K562 (cell line): ENCODE data around the gene ERCC2. TPM values are rescaled to one million over a fixed set of nuclear protein-coding genes. Genes with fewer than 3 reads are reported as not detected.

ENCODE experiments used
- ATAC-seq: fragments of 200-7000 bp; cut with Tn5 transposase; 3 replicates; pipeline ENCODE4 v1.9.1; 2020; ENCODE audit warnings: moderate library complexity
- BruUV-seq: library from RNA; stranded (reverse); fragments of 400-500 nt; replicated peaks from 2 replicates; lab custom pipeline; 2021; lab: Mats Ljungman, UMichigan
- CTCF ChIA-PET: fragments of 300-600 bp; formaldehyde crosslinking; extraction: SDS; loops from one replicate; lab custom pipeline; 2021; ENCODE audit warnings: low intra/inter-chr PET ratio; lab: Yijun Ruan, JAX
- POLR2A ChIA-PET: fragments of 300-600, 350-650 bp; sonication (Branson Sonifier 250); formaldehyde crosslinking; extraction: SDS; loops from one replicate; lab custom pipeline; 2021; ENCODE audit warnings: antibody characterized with exemption, inconsistent platforms; lab: Yijun Ruan, JAX
- DNase-seq, 4 experiments: peaks; one replicate each; pipeline versions ENCODE4 v3.0.0 to v3.0.0-alpha.2; 2011 to 2018; ENCODE audit warnings: low spot score in 3 of 4, mixed read lengths in 3 of 4; ENCODE audit errors: extremely low read depth in 1 of 4
- FAIRE-seq: peaks from 2 replicates; lab custom pipeline; 2011; peaks lifted over from hg19 to GRCh38; lab: Jason Lieb, UNC
- H2AFZ ChIP-seq: 2 replicates; pipeline ENCODE4 v1.6.0; 2011; ENCODE audit warnings: low read depth, low read length, control low read depth, inconsistent platforms
- H3K27ac ChIP-seq: fragments of 200-600 bp; 3 replicates; pipeline ENCODE4 v1.8.0; 2011; ENCODE audit warnings: low read depth, mild to moderate bottlenecking, control low read depth, inconsistent platforms, low read length, moderate library complexity, mixed read lengths; ENCODE audit errors: extremely low read depth
- H3K27me3 ChIP-seq, 2 experiments: fragments of 300-600 bp in 1 of 2; 2 replicates in 1 of 2; 3 replicates in 1 of 2; pipeline versions ENCODE4 v1.6.0 to v1.8.0; 2011; ENCODE audit warnings: inconsistent platforms in 2 of 2, low read length in 2 of 2, mild to moderate bottlenecking in 1 of 2, mixed read lengths in 1 of 2, moderate library complexity in 1 of 2; ENCODE audit not compliant: control insufficient read depth in 2 of 2, insufficient read depth in 2 of 2
- H3K36me3 ChIP-seq: fragments of 300-600 bp; 3 replicates; pipeline ENCODE4 v1.8.0; 2011; ENCODE audit warnings: mild to moderate bottlenecking, low read length, inconsistent platforms; ENCODE audit not compliant: control insufficient read depth, insufficient read depth
- H3K4me1 ChIP-seq, 2 experiments: fragments of 200-600 bp in 1 of 2; replicated peaks in 1 of 2; 2 replicates in 1 of 2; 3 replicates in 1 of 2; pipeline versions ENCODE4 v1.5.1 to v1.8.0; 2011; ENCODE audit warnings: inconsistent platforms in 2 of 2, low read length in 2 of 2, mild to moderate bottlenecking in 1 of 2, mixed read lengths in 1 of 2, moderate library complexity in 1 of 2; ENCODE audit not compliant: control insufficient read depth in 2 of 2, insufficient read depth in 2 of 2
- H3K4me2 ChIP-seq: 2 replicates; pipeline ENCODE4 v1.6.1; 2011; ENCODE audit warnings: low read length, control low read depth, inconsistent platforms, mixed read lengths; ENCODE audit not compliant: insufficient read depth
- H3K4me3 ChIP-seq: fragments of 200-600 bp; sonication (generic), shearing (Covaris generic); 2 replicates; pipeline ENCODE4 v1.5.1; 2016; ENCODE audit warnings: control low read depth, inconsistent platforms
- H3K79me2 ChIP-seq: fragments of 200-600 bp; 3 replicates; pipeline ENCODE4 v1.8.0; 2011; ENCODE audit warnings: low read length, inconsistent platforms; ENCODE audit not compliant: control insufficient read depth, insufficient read depth
- H3K9ac ChIP-seq, 2 experiments: 2 replicates each; pipeline versions ENCODE4 v1.6.0 to v1.6.1; 2011; ENCODE audit warnings: low read depth in 2 of 2, low read length in 2 of 2, control low read depth in 1 of 2, inconsistent platforms in 1 of 2, mild to moderate bottlenecking in 1 of 2, mixed read lengths in 1 of 2; ENCODE audit not compliant: insufficient read depth in 1 of 2
- H3K9me1 ChIP-seq: one replicate; pipeline ENCODE4 v1.6.0; 2011; ENCODE audit warnings: inconsistent platforms, mild to moderate bottlenecking, low read length, moderate library complexity; ENCODE audit not compliant: control insufficient read depth, insufficient read depth
- H3K9me3 ChIP-seq: replicated peaks from 2 replicates; pipeline ENCODE4 v1.5.1; 2011; ENCODE audit warnings: low read depth, low read length, inconsistent platforms; ENCODE audit not compliant: control insufficient read depth, insufficient read depth
- H4K20me1 ChIP-seq: replicated peaks from 2 replicates; pipeline ENCODE4 v1.6.1; 2011; ENCODE audit warnings: low read length, inconsistent platforms, mixed read lengths; ENCODE audit not compliant: control insufficient read depth, insufficient read depth
- ADNP ChIP-seq: fragments of 200-800 bp; sonication (Bioruptor generic); IDR thresholded peaks from 2 replicates; pipeline ENCODE4 v1.6.1; 2016; ENCODE audit warnings: missing genetic modification characterization, missing compliant biosample characterization
- BCOR ChIP-seq: fragments of 450-650 bp; IDR thresholded peaks from 2 replicates; pipeline ENCODE4 v1.6.1; 2016
- CBX1 ChIP-seq: sonication (generic); IDR thresholded peaks from 2 replicates; pipeline ENCODE4 v1.6.1; 2016; ENCODE audit warnings: antibody characterized with exemption, low read depth, mild to moderate bottlenecking
- CBX3 ChIP-seq, 2 experiments: IDR thresholded peaks; 1 replicate in 1 of 2; 2 replicates in 1 of 2; pipeline ENCODE4 v1.6.1; 2012; ENCODE audit warnings: inconsistent platforms in 2 of 2, low read length in 2 of 2, borderline replicate concordance in 1 of 2, control low read depth in 1 of 2
- CHD1 ChIP-seq: fragments of 200-600 bp; sonication (generic); IDR thresholded peaks from one replicate; pipeline ENCODE4 v1.6.1; 2012; ENCODE audit warnings: mild to moderate bottlenecking, moderate library complexity, low read length, inconsistent platforms
- CHD4 ChIP-seq: fragments of 200-600 bp; sonication (generic); IDR thresholded peaks from 3 replicates; pipeline ENCODE4 v1.6.1; 2012; ENCODE audit warnings: low read depth, mild to moderate bottlenecking, mixed read lengths, low read length, inconsistent platforms; ENCODE audit not compliant: insufficient read depth, insufficient replicate concordance, poor library complexity, severe bottlenecking
- HDAC2 ChIP-seq: fragments of 450-650 bp; IDR thresholded peaks from 2 replicates; pipeline ENCODE4 v1.6.1; 2016; ENCODE audit warnings: mild to moderate bottlenecking
- KDM1A ChIP-seq, 2 experiments: fragments of 450-650 bp; IDR thresholded peaks; 2 replicates each; pipeline ENCODE4 v1.6.1; 2016; ENCODE audit warnings: mild to moderate bottlenecking in 2 of 2
- NFE2L1 ChIP-seq: fragments of 450-650 bp; IDR thresholded peaks from 2 replicates; pipeline ENCODE4 v1.6.1; 2016; ENCODE audit warnings: missing genetic modification characterization, low read depth, mild to moderate bottlenecking, missing compliant biosample characterization, moderate library complexity, borderline replicate concordance
- POU5F1 ChIP-seq: fragments of 150-350 bp; IDR thresholded peaks from 2 replicates; pipeline ENCODE4 v1.6.1; 2014; ENCODE audit warnings: borderline replicate concordance, low read length, low read depth, mild to moderate bottlenecking; ENCODE audit not compliant: partially characterized antibody
- RBM25 ChIP-seq: fragments of 200-400 bp; formaldehyde crosslinking; IDR thresholded peaks from 2 replicates; pipeline ENCODE4 v1.6.1; 2018; ENCODE audit warnings: low read length, low read depth, moderate library complexity; ENCODE audit not compliant: severe bottlenecking
- RCOR1 ChIP-seq, 2 experiments: IDR thresholded peaks; 2 replicates each; pipeline ENCODE4 v1.6.1; 2012; ENCODE audit warnings: low read depth in 2 of 2, low read length in 2 of 2, borderline replicate concordance in 1 of 2, improper control_type of control experiment in 1 of 2
- SMARCA5 ChIP-seq: fragments of 450-650 bp; IDR thresholded peaks from 2 replicates; pipeline ENCODE4 v1.6.1; 2016
- SMARCC2 ChIP-seq: fragments of 450-650 bp; IDR thresholded peaks from 2 replicates; pipeline ENCODE4 v1.6.1; 2017; ENCODE audit warnings: antibody characterized with exemption, moderate library complexity, mild to moderate bottlenecking, low read depth
- ZNF444 ChIP-seq: fragments of 250-450 bp; sonication (Bioruptor Pico); IDR thresholded peaks from 2 replicates; pipeline ENCODE4 v1.4.0; 2020; ENCODE audit warnings: mild to moderate bottlenecking, moderate library complexity
- WGBS: fragments of 100-300 bp; shearing (Covaris generic); methylation state at CpG from one replicate; pipeline ENCODE4 v1.1.6; 2016; ENCODE audit warnings: low coverage, mixed read lengths; ENCODE audit not compliant: insufficient coverage; ENCODE audit errors: missing lambda C conversion rate; 5-methylcytosine and 5-hydroxymethylcytosine counted together
- in situ Hi-C: fragments of 300-500 bp; cut with MboI; formaldehyde crosslinking; loops from 4 replicates; pipeline ENCODE4 v1.15.0; 2018; ENCODE audit warnings: inconsistent platforms, mixed read lengths
- intact Hi-C: fragments of 100-400 bp; cut with micrococcal nuclease; formaldehyde crosslinking; loops from 2 replicates; pipeline ENCODE4 v1.14.2; 2022
- polyA plus RNA-seq, 8 experiments: library from polyadenylated mRNA; depleted of rRNA in 4 of 8; stranded (reverse) in 5 of 8; unstranded in 3 of 8; fragments of >200 nt; fragmentation: Nextera tagmentation in 2 of 8; fragmentation: Illumina TruSeq in 1 of 8; extraction: Ambion mirVana in 2 of 8; extraction: Trizol in 1 of 8; gene quantifications; 2 replicates each; pipeline versions ENCODE4 v1.2.1 to v1.2.3, GENCODE V29; 2011 to 2014; ENCODE audit warnings: inconsistent platforms in 1 of 8, missing spikeins in 1 of 8
- total RNA-seq, 7 experiments: library from RNA; depleted of rRNA in 6 of 7; stranded (reverse); fragments of >200 nt in 6 of 7; fragmentation: Illumina TruSeq in 2 of 7; extraction: Trizol in 2 of 7; gene quantifications; 2 replicates each; pipeline versions ENCODE4 v1.2.1 to v1.2.3, GENCODE V29; 2011 to 2021; ENCODE audit warnings: low replicate concordance in 1 of 7
- TF ChIP-seq, protein P1 (sequence below): sonication (generic); formaldehyde crosslinking; IDR thresholded peaks from 2 replicates; pipeline ENCODE4 v1.8.1; 2023; ENCODE audit warnings: mild to moderate bottlenecking, missing genetic modification reagents

The ERCC2 gene
- total and polyA plus RNA-seq, 9 of the 15 experiments (the other 6 are each of a cell fraction or from before 2014, with no cell fraction given) = 2.2 to 55.9 (median 23.4) TPM

DNA sequence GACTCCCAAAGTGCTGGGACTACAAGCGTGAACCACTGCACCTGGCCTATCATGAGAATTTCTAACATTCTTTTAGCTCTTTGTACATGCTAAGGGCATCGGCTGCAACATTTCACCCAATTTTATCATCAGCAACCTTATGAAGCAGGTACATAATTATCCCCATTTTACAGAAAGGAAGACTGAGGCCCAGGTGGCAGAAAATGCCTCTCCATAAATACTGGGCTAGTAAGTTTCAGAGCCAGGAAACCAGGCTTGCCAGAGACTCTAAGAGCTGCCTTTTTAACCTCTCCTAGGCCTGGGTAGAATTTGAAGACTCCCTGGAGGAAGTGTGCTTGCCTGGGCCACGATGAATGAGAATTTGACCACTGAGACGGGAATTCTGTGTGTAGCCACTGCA is 2.2 kb downstream of the ERCC2 start:
- intact Hi-C loops (no loop called here), in situ Hi-C loops (no loop called here)
- no peak overlapping the region for H2AFZ ChIP-seq
- peaks cover 10 to 42% of the 10 kb centered on the region in 2 experiments for H3K4me1 ChIP-seq
- CTCF ChIA-PET = no interaction called here
- no TSS peak for BruUV-seq
- H3K4me3 ChIP-seq = no peak overlapping the region
- FAIRE-seq = no peak
- peak overlapping the region in 1 of 2 experiments; percentile 74; a peak in 1 of 4 replicates for H3K9ac ChIP-seq
- no peaks in the 10 kb centered on the region for H3K9me3 ChIP-seq
- TF ChIP-seq KDM1A (IDR thresholded peaks at IDR 0.05) = peak; percentile 76 to 86
- TF ChIP-seq SMARCC2 = no peak
- TF ChIP-seq ADNP (tag) = peak; percentile 96
- TF ChIP-seq BCOR = peak; percentile 97
- TF ChIP-seq, protein P1, sequence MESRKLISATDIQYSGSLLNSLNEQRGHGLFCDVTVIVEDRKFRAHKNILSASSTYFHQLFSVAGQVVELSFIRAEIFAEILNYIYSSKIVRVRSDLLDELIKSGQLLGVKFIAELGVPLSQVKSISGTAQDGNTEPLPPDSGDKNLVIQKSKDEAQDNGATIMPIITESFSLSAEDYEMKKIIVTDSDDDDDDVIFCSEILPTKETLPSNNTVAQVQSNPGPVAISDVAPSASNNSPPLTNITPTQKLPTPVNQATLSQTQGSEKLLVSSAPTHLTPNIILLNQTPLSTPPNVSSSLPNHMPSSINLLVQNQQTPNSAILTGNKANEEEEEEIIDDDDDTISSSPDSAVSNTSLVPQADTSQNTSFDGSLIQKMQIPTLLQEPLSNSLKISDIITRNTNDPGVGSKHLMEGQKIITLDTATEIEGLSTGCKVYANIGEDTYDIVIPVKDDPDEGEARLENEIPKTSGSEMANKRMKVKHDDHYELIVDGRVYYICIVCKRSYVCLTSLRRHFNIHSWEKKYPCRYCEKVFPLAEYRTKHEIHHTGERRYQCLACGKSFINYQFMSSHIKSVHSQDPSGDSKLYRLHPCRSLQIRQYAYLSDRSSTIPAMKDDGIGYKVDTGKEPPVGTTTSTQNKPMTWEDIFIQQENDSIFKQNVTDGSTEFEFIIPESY (CRISPR knock-in tag) = no peak
- no peak for TF ChIP-seq NFE2L1
- TF ChIP-seq CBX3 (IDR thresholded peaks at IDR 0.05; ENCODE audit: borderline replicate concordance in 1 of 2, low read length in 2 of 2) = peak in 1 of 2 experiments; percentile 49; a peak in 1 of 3 replicates
- TF ChIP-seq HDAC2 = peak; percentile 81; the same call in 1 of the 2 replicates
- 0 out of 2 replicates have a peak, but pooled peaks have one; percentile 76 for TF ChIP-seq CBX1
- TF ChIP-seq SMARCA5 = peak; percentile 81; the same call in 1 of the 2 replicates
- peak in 1 of 2 experiments; percentile 87; a peak in 3 of 4 replicates for TF ChIP-seq RCOR1 (IDR thresholded peaks at IDR 0.05; ENCODE audit: borderline replicate concordance in 1 of 2, low read depth in 2 of 2, low read length in 2 of 2)
- TF ChIP-seq ZNF444 (CRISPR knock-in tag) = no peak
- TF ChIP-seq POU5F1 = no peak
- TF ChIP-seq CHD4 = peak; percentile 97
- peak; percentile 95 for TF ChIP-seq RBM25
- no peak for TF ChIP-seq CHD1
- no peaks in the 10 kb centered on the region for H3K27me3 ChIP-seq
- no peaks in the 10 kb centered on the region for H3K9me1 ChIP-seq
- H3K27ac ChIP-seq = no peak overlapping the region
- H3K36me3 ChIP-seq = peaks cover 41% of the 10 kb centered on the region; the same call in 2 of the 3 replicates
- H3K4me2 ChIP-seq = no peak overlapping the region
- DNase-seq = no peak
- no peak for ATAC-seq
- H4K20me1 ChIP-seq = no peaks in the 10 kb centered on the region
- 92% methylated on average over 4 of the region's 4 CpGs for WGBS
- H3K79me2 ChIP-seq = peaks cover 18% of the 10 kb centered on the region
- POLR2A ChIA-PET = no interaction called here
